Panc1 (cell line): ENCODE data around the gene MAP2K6. TPM values are rescaled to one million over a fixed set of nuclear protein-coding genes. Genes with fewer than 3 reads are reported as not detected.

Experiments
- ATAC-seq: fragments of 200-7000 bp; cut with Tn5 transposase; 2 replicates; pipeline ENCODE4 v1.9.1; 2020; ENCODE audit warnings: mild to moderate bottlenecking, moderate library complexity
- BruUV-seq: library from RNA; stranded (reverse); fragments of 400-500 nt; replicated peaks from 2 replicates; lab custom pipeline; 2021; lab: Mats Ljungman, UMichigan
- CTCF ChIA-PET: fragments of 300-600 bp; sonication (Branson Sonifier 250); formaldehyde crosslinking; loops from one replicate; lab custom pipeline; 2022; ENCODE audit warnings: antibody characterized with exemption; lab: Charles Lee
- POLR2A ChIA-PET: fragments of 300-600 bp; sonication (Branson Sonifier 250); formaldehyde crosslinking; loops from one replicate; lab custom pipeline; 2022; ENCODE audit warnings: antibody characterized with exemption; lab: Charles Lee
- DNase-seq: peaks from one replicate; pipeline ENCODE4 v3.0.0-alpha.2; 2010; ENCODE audit warnings: low read depth, low spot score
- H3K27ac ChIP-seq: 2 replicates; pipeline ENCODE4 v1.5.1; 2011; ENCODE audit warnings: mild to moderate bottlenecking, low read length, inconsistent platforms
- H3K27me3 ChIP-seq: fragments of 200-500 bp; sonication (Bioruptor generic); 2 replicates; pipeline ENCODE4 v1.6.0; 2014; ENCODE audit warnings: low read length, inconsistent platforms; ENCODE audit not compliant: control insufficient read depth, insufficient read depth
- H3K36me3 ChIP-seq: fragments of 200-500 bp; sonication (Bioruptor generic); 2 replicates; pipeline ENCODE4 v1.5.1; 2014; ENCODE audit warnings: inconsistent platforms, mild to moderate bottlenecking, low read length, moderate library complexity; ENCODE audit not compliant: control insufficient read depth, insufficient read depth
- H3K4me1 ChIP-seq: 2 replicates; pipeline ENCODE4 v1.5.1; 2011; ENCODE audit warnings: inconsistent platforms, mild to moderate bottlenecking, low read length, moderate library complexity; ENCODE audit not compliant: control insufficient read depth, insufficient read depth
- H3K4me3 ChIP-seq, 2 experiments: 2 replicates each; pipeline ENCODE4 v1.5.1; 2011 to 2012; ENCODE audit warnings: low read depth in 2 of 2, low read length in 2 of 2, mild to moderate bottlenecking in 2 of 2, inconsistent platforms in 1 of 2, moderate library complexity in 1 of 2
- H3K9me3 ChIP-seq: fragments of 200-500 bp; sonication (Bioruptor generic); 2 replicates; pipeline ENCODE4 v1.5.1; 2014; ENCODE audit warnings: low read depth, mild to moderate bottlenecking, inconsistent platforms, low read length, moderate library complexity; ENCODE audit not compliant: control insufficient read depth, insufficient read depth
- POLR2AphosphoS5 ChIP-seq: IDR thresholded peaks from 2 replicates; pipeline ENCODE4 v1.6.1; 2012; ENCODE audit warnings: mild to moderate bottlenecking, low read depth, low read length, moderate library complexity
- SIN3A ChIP-seq: IDR thresholded peaks from 2 replicates; pipeline ENCODE4 v1.6.1; 2012; ENCODE audit warnings: low read depth, mild to moderate bottlenecking, low read length, moderate library complexity, borderline replicate concordance; ENCODE audit not compliant: insufficient read depth
- TCF7L2 ChIP-seq: IDR thresholded peaks from 2 replicates; pipeline ENCODE4 v1.6.1; 2011; ENCODE audit warnings: mild to moderate bottlenecking, low read depth, low read length, inconsistent platforms
- in situ Hi-C: cut with HindIII; loops from 2 replicates; pipeline ENCODE4 v1.10.0; 2016; ENCODE audit warnings: low sequenced_read_pairs, low pct_unique_long_range_greater_than_20kb
- intact Hi-C: fragments of 100-400 bp; cut with micrococcal nuclease; formaldehyde crosslinking; loops from one replicate; pipeline ENCODE4 v1.10.0; 2022; ENCODE audit not compliant: unreplicated experiment
- total RNA-seq: library from RNA; stranded (reverse); gene quantifications from one replicate; pipeline ENCODE4 v1.2.1, GENCODE V29; 2021; ENCODE audit not compliant: unreplicated experiment
- TF ChIP-seq, protein P1 (sequence below): fragments of 450-650 bp; IDR thresholded peaks from 2 replicates; pipeline ENCODE4 v1.5.1; 2017; ENCODE audit warnings: mild to moderate bottlenecking
- TF ChIP-seq, protein P2 (sequence below), 2 experiments: IDR thresholded peaks; 2 replicates each; pipeline ENCODE4 v1.6.1; 2011 to 2012; ENCODE audit warnings: low read depth in 2 of 2, control low read depth in 1 of 2, low read length in 1 of 2, mild to moderate bottlenecking in 1 of 2, moderate library complexity in 1 of 2; ENCODE audit not compliant: insufficient read depth in 1 of 2

The MAP2K6 gene
- total RNA-seq, 1 experiment from 2014 or later, result 11.8 TPM

DNA sequence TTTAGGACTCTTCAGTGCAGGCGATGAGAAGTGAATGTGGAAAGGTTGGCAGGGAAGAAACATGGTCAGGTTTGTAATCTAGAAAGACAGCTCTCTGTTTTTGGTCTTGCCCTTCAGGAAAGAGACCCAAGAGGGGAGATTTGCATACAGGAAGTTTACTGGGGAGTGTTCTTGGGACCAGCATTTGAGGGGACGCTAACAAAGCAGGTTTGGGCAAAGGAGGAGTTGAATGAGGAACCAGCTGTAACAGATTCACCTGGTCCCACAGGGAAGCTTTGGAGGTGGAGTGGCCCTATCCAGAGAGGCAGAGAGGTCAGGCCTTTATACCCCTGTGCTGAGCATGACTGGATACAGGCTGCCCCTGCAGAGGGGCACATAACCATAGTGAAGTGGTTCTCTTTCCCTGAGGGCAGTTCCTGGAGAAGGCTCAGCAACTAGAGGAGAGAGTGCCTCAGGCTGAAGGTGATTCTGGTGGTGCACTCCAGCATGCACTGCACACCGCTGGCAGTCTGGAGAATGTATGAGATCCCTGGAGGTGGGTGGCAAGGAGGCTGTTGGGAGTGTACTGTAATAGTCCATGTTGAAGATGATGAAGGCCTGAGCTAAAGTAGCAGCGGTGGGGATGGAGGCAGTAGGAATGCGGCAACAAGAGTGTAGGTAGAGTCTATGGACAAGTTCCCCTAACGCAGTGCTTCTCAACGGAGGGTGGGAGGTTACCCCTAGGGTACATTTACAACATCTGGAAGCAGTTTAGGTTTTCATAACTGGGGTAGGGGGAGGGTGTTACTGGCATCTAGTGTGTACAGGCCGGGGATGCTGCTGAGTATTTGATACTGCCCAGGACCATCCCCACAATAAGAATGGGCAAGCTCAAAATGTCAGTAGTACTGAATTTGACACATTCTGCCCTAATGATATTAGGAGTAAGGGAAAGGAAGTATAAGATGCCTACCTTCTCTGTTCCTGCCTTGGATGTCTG, 37.2 kb downstream of the MAP2K6 start:
- CTCF ChIA-PET, result no interaction called here
- intact Hi-C loops, result no loop called here
- no TSS peak for BruUV-seq
- no peaks in the 10 kb centered on the region for H3K36me3 ChIP-seq
- no peak for ATAC-seq
- H3K4me1 ChIP-seq, result 0 out of 2 replicates have a peak, but pooled peaks cover 12% of the 10 kb centered on the region
- no peak overlapping the region for H3K4me3 ChIP-seq
- H3K27me3 ChIP-seq, result no peaks in the 10 kb centered on the region
- in situ Hi-C loops, result no loop called here
- no peak overlapping the region for H3K27ac ChIP-seq
- no peak for DNase-seq
- no peak for TF ChIP-seq TCF7L2
- TF ChIP-seq, protein P1, sequence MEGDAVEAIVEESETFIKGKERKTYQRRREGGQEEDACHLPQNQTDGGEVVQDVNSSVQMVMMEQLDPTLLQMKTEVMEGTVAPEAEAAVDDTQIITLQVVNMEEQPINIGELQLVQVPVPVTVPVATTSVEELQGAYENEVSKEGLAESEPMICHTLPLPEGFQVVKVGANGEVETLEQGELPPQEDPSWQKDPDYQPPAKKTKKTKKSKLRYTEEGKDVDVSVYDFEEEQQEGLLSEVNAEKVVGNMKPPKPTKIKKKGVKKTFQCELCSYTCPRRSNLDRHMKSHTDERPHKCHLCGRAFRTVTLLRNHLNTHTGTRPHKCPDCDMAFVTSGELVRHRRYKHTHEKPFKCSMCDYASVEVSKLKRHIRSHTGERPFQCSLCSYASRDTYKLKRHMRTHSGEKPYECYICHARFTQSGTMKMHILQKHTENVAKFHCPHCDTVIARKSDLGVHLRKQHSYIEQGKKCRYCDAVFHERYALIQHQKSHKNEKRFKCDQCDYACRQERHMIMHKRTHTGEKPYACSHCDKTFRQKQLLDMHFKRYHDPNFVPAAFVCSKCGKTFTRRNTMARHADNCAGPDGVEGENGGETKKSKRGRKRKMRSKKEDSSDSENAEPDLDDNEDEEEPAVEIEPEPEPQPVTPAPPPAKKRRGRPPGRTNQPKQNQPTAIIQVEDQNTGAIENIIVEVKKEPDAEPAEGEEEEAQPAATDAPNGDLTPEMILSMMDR, result no peak
- TF ChIP-seq SIN3A, result no peak
- TF ChIP-seq, protein P2, sequence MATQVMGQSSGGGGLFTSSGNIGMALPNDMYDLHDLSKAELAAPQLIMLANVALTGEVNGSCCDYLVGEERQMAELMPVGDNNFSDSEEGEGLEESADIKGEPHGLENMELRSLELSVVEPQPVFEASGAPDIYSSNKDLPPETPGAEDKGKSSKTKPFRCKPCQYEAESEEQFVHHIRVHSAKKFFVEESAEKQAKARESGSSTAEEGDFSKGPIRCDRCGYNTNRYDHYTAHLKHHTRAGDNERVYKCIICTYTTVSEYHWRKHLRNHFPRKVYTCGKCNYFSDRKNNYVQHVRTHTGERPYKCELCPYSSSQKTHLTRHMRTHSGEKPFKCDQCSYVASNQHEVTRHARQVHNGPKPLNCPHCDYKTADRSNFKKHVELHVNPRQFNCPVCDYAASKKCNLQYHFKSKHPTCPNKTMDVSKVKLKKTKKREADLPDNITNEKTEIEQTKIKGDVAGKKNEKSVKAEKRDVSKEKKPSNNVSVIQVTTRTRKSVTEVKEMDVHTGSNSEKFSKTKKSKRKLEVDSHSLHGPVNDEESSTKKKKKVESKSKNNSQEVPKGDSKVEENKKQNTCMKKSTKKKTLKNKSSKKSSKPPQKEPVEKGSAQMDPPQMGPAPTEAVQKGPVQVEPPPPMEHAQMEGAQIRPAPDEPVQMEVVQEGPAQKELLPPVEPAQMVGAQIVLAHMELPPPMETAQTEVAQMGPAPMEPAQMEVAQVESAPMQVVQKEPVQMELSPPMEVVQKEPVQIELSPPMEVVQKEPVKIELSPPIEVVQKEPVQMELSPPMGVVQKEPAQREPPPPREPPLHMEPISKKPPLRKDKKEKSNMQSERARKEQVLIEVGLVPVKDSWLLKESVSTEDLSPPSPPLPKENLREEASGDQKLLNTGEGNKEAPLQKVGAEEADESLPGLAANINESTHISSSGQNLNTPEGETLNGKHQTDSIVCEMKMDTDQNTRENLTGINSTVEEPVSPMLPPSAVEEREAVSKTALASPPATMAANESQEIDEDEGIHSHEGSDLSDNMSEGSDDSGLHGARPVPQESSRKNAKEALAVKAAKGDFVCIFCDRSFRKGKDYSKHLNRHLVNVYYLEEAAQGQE (IDR thresholded peaks at IDR 0.05; ENCODE audit: insufficient read depth in 1 of 2, low read depth in 2 of 2, low read length in 1 of 2), result no peak
- no peak for TF ChIP-seq POLR2AphosphoS5
- POLR2A ChIA-PET, result no interaction called here
- H3K9me3 ChIP-seq, result no peaks in the 10 kb centered on the region

DNA sequence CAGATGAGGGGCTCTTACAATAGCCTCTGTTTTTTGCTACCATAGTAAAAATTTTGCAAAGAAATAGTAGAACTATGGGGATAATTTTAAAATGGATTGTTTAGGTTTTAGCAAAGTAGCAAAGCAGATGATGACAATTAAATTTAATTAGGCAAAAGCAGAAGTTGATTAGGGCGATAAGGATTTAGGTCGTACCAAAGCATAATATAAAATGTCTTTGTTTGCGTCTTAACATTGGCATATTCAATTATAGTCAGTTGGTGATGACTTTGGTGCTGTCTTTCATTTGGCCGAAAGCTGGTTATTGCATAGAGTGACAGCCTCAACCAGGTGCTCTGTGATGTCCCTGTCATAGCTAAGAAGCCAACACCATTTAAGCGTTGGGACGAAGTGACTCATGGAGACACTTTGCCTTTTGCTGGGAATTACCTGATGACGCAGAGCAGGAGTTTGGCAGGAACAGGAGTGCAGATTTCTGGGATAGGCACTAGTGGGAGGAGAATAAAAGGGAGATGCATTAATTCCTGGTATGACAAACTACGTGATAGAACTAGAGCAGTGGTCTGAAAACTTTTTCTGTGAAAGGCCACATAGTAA, 38.3 kb downstream of the MAP2K6 start:
- in situ Hi-C loops, result no loop called here
- no peak for ATAC-seq

More for the DNA sequence above, 38.3 kb downstream of the MAP2K6 start:
- Histone ChIP-seq H3K36me3 (no peaks in the 10 kb centered on the region), H3K27me3 (no peaks in the 10 kb centered on the region), H3K27ac (no peak overlapping the region), H3K4me3 (no peak overlapping the region), H3K4me1 (0 out of 2 replicates have a peak, but pooled peaks cover 12% of the 10 kb centered on the region), H3K9me3 (no peaks in the 10 kb centered on the region)
- intact Hi-C loops, result no loop called here
- POLR2A ChIA-PET, result no interaction called here
- no TSS peak for BruUV-seq
- CTCF ChIA-PET, result no interaction called here
- TF ChIP-seq POLR2AphosphoS5 (no peak), SIN3A (no peak), TCF7L2 (no peak)
- TF ChIP-seq, protein P1, result no peak
- no peak for DNase-seq
